ENCODE data around the gene PLCE1. TPM values are rescaled to one million over a fixed set of nuclear protein-coding genes. Genes with fewer than 3 reads are reported as not detected.

Gene PLCE1
- total RNA-seq, 1 experiment from 2014 or later: 1.8 TPM

DNA sequence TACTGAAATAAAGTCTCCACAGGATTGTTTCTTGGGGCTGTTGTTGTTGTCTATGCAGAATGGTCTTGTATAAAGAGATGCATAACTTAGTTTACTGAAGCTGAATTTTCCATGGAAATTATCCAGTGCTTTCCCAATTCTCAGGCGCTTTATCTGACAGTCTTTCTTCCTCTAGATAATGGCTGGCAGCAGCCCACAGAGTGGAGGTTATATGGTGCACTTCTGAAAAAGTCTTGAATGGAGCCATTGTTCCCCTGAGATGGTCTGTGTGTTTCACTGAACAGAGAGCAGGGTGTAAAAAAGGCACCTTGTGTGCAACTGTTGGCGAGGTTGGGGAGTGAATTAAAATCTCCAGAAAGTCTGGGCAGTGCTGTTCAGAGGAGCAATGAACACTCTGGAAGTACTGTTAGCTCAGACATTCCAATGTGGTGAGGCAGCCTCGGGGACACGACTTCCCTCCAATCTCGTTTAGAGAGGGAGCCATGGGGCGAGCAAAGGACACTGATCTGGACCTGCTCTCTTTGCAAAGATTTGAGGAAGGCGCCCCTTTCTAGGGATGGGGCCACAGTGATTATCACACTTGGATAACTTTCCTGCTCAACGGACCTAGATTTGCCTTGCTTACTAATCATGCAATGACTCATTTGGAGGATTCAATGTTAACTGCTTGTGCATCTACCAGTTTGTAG, 2.0 kb upstream of the PLCE1 start:
- CTCF ChIA-PET: interaction anchor here (0.7 to 0.8 kb wide), 3 partner anchors 10 to 75 kb away, joined by 3 to 4 read pairs (median 3); no protein-coding TSS in a partner anchor
- Mint-ChIP-seq H3K27ac (ENCODE audit: unreplicated experiment) (no peak overlapping the region), H3K36me3 (ENCODE audit: insufficient read depth, unreplicated experiment) (peaks cover 4% of the 10 kb centered on the region), H3K4me3 (ENCODE audit: low read depth, unreplicated experiment) (no peak overlapping the region), H3K9me3 (ENCODE audit: low read depth, unreplicated experiment) (no peaks in the 10 kb centered on the region), H3K4me1 (ENCODE audit: low read depth, unreplicated experiment) (peaks cover 37% of the 10 kb centered on the region), H3K27me3 (ENCODE audit: unreplicated experiment) (peaks cover 51% of the 10 kb centered on the region)
- intact Hi-C loops (cut with micrococcal nuclease; ENCODE audit: unreplicated experiment): loop anchor here (5.0 kb wide), 1 partner anchor 51 kb away; no protein-coding TSS in a partner anchor
- TF ChIP-seq CTCF (IDR thresholded peaks at IDR 0.05; ENCODE audit: unreplicated experiment): no peak
- peak; percentile 63 for DNase-seq
- no TSS peak for BruUV-seq (replicated peaks)

- BruUV-seq (replicated peaks): no TSS peak
- TF ChIP-seq CTCF (IDR thresholded peaks at IDR 0.05; ENCODE audit: unreplicated experiment): no peak
- Mint-ChIP-seq H3K4me1 (ENCODE audit: low read depth, unreplicated experiment) (peaks cover 37% of the 10 kb centered on the region), H3K9me3 (ENCODE audit: low read depth, unreplicated experiment) (no peaks in the 10 kb centered on the region), H3K36me3 (ENCODE audit: insufficient read depth, unreplicated experiment) (peaks cover 4% of the 10 kb centered on the region), H3K27ac (ENCODE audit: unreplicated experiment) (peak overlapping the region; percentile 5), H3K27me3 (ENCODE audit: unreplicated experiment) (peaks cover 45% of the 10 kb centered on the region), H3K4me3 (ENCODE audit: low read depth, unreplicated experiment) (peak overlapping the region; percentile 81)
- CTCF ChIA-PET: no interaction called here
- intact Hi-C loops (cut with micrococcal nuclease; ENCODE audit: unreplicated experiment): loop anchor here (5.0 kb wide), 1 partner anchor 50 kb away; no protein-coding TSS in a partner anchor
- DNase-seq: no peak
Measured at GRCh38 chr10:93992400-93993030, 1.2 kb upstream of the PLCE1 start.

DNA sequence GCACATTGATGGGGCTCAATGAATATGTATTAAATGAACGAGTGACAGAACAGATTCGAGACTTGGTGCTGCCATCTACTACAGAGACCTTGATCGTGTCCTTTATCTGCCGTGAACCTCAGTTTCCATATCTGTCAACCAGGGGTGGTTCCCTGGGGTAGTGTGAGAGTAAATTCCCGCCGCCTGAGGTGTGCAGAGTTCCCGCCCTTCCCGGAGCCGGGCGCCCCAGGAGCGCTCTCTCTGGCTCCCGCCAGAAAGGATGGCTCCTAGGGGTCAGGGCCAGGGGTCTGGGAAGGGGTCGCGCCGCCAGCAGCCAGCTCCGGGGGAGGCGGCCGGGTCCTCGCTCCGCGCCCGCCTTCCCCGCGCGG, 333 bp upstream of the PLCE1 start:
- H3K27me3 Mint-ChIP-seq (ENCODE audit: unreplicated experiment): peaks cover 46% of the 10 kb centered on the region
- H3K4me3 Mint-ChIP-seq (ENCODE audit: low read depth, unreplicated experiment): peak overlapping the region; percentile 81
- DNase-seq: no peak
- peaks cover 4% of the 10 kb centered on the region for H3K36me3 Mint-ChIP-seq (ENCODE audit: insufficient read depth, unreplicated experiment)
- H3K9me3 Mint-ChIP-seq (ENCODE audit: low read depth, unreplicated experiment): no peaks in the 10 kb centered on the region
- no TSS peak for BruUV-seq (replicated peaks)
- CTCF ChIA-PET: interaction anchor here (0.5 to 1.7 kb wide), 2 partner anchors 13 to 18 kb away, joined by 3 to 5 read pairs; no protein-coding TSS in a partner anchor
- H3K4me1 Mint-ChIP-seq (ENCODE audit: low read depth, unreplicated experiment): peaks cover 37% of the 10 kb centered on the region
- TF ChIP-seq CTCF (IDR thresholded peaks at IDR 0.05; ENCODE audit: unreplicated experiment): no peak
- H3K27ac Mint-ChIP-seq (ENCODE audit: unreplicated experiment): no peak overlapping the region
- intact Hi-C loops (cut with micrococcal nuclease; ENCODE audit: unreplicated experiment): loop anchor here (5.0 kb wide), 1 partner anchor 49 kb away; no protein-coding TSS in a partner anchor

DNA sequence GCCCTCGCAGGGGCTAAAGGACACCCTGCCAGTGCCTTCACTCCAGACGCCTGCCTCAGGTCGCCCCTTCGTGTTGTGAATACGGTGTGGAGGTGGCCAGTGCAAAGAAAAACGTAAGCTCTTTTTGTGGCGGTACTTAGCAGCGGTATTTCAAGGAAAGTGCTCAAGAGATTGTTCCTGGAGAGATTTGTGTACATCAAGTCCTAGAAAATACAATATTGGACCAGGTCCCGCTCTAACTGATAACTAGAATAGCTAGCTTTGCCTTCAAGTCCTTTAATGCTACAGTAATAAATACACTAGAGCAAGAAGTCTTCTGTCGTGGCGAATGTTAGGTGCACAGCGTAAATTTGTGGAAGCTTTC, 689 bp downstream of the PLCE1 start:
- H3K4me1 Mint-ChIP-seq (ENCODE audit: low read depth, unreplicated experiment): peaks cover 37% of the 10 kb centered on the region
- H3K27me3 Mint-ChIP-seq (ENCODE audit: unreplicated experiment): peaks cover 47% of the 10 kb centered on the region
- peak overlapping the region; percentile 81 for H3K4me3 Mint-ChIP-seq (ENCODE audit: low read depth, unreplicated experiment)
- H3K36me3 Mint-ChIP-seq (ENCODE audit: insufficient read depth, unreplicated experiment): peaks cover 4% of the 10 kb centered on the region
- no peaks in the 10 kb centered on the region for H3K9me3 Mint-ChIP-seq (ENCODE audit: low read depth, unreplicated experiment)
- DNase-seq: no peak
- no TSS peak for BruUV-seq (replicated peaks)
- TF ChIP-seq CTCF (IDR thresholded peaks at IDR 0.05; ENCODE audit: unreplicated experiment): no peak
- CTCF ChIA-PET: interaction anchor here (1.7 kb wide), 1 partner anchor 12 kb away, joined by 5 read pairs; no protein-coding TSS in a partner anchor
- H3K27ac Mint-ChIP-seq (ENCODE audit: unreplicated experiment): no peak overlapping the region
- intact Hi-C loops (cut with micrococcal nuclease; ENCODE audit: unreplicated experiment): loop anchor here (5.0 kb wide), 1 partner anchor 48 kb away; no protein-coding TSS in a partner anchor

Measured in Calu3 (cell line).